NOMO-1 treated with DMSO at 0.1 percent for 48 hours (cell line): Measurements from ENCODE around the gene KLK1.
"Not testable (repeated sequence)": the region's sequence is repeated elsewhere in the genome, so short reads cannot be mapped to it uniquely, and the experiment has no call there.

Experiments
- DNase-seq: peaks from one replicate; lab custom pipeline; 2025; ENCODE audit not compliant: unreplicated experiment; lab: John Stamatoyannopoulos, UW

The KLK1 gene

GRCh38 chr19:50817941-50818858, 5.4 kb downstream of the KLK1 start:
- DNase-seq, result peak; percentile 63

- DNase-seq, result no peak
Observed at GRCh38 chr19:50815439-50815838, 8.1 kb downstream of the KLK1 start.

- DNase-seq, result no peak
Observed at GRCh38 chr19:50814883-50815282, 8.7 kb downstream of the KLK1 start.

GRCh38 chr19:50812474-50812873, 11.1 kb downstream of the KLK1 start:
- no peak for DNase-seq

GRCh38 chr19:50811622-50812238, 11.9 kb downstream of the KLK1 start:
- DNase-seq, result not testable (repeated sequence)

GRCh38 chr19:50808856-50809255, 14.7 kb downstream of the KLK1 start:
- no peak for DNase-seq

GRCh38 chr19:50804420-50805272, 18.9 kb downstream of the KLK1 start:
- peak; percentile 97 for DNase-seq

- peak; percentile 47 for DNase-seq
Observed at GRCh38 chr19:50803633-50804419, 19.8 kb downstream of the KLK1 start.

- no peak for DNase-seq
Observed at GRCh38 chr19:50801107-50801506, 22.5 kb downstream of the KLK1 start.

- DNase-seq, result no peak
Observed at GRCh38 chr19:50799547-50799851, 24.1 kb downstream of the KLK1 start.

GRCh38 chr19:50798659-50799546, 24.7 kb downstream of the KLK1 start:
- no peak for DNase-seq

GRCh38 chr19:50797781-50798658, 25.6 kb downstream of the KLK1 start:
- DNase-seq, result no peak

GRCh38 chr19:50797429-50797780, 26.2 kb downstream of the KLK1 start:
- DNase-seq, result no peak

- DNase-seq, result no peak
Observed at GRCh38 chr19:50796634-50797428, 26.8 kb downstream of the KLK1 start.

- DNase-seq, result no peak
Observed at GRCh38 chr19:50796128-50796633, 27.4 kb downstream of the KLK1 start.

GRCh38 chr19:50795664-50796073, 27.9 kb downstream of the KLK1 start:
- DNase-seq, result no peak

- no peak for DNase-seq
Observed at GRCh38 chr19:50794876-50795663, 28.5 kb downstream of the KLK1 start.
